Right atrium auricular region (tissue), 2 donors: ENCODE measurements around the gene ELN. TPM values are rescaled to one million over a fixed set of nuclear protein-coding genes. Genes with fewer than 3 reads are reported as not detected.

Experiments
- DNase-seq: peaks from one replicate; pipeline ENCODE4 v3.0.0-alpha.2; 2019; ENCODE audit warnings: low spot score
- H3K27ac ChIP-seq, 2 donors: fragments of 200-600 bp; sonication (generic); 1 replicate in 1 of 2; 2 replicates in 1 of 2; pipeline ENCODE4 v1.5.1; 2016 to 2019
- H3K27me3 ChIP-seq, 2 donors: fragments of 200-600 bp; sonication (generic); one replicate each; pipeline versions ENCODE4 v1.5.1 to v1.6.0; 2017 to 2019
- H3K36me3 ChIP-seq: fragments of 200-600 bp; sonication (generic); one replicate; pipeline ENCODE4 v1.5.1; 2016
- H3K4me1 ChIP-seq, 2 donors: fragments of 200-600 bp; sonication (generic); one replicate each; pipeline versions ENCODE4 v1.5.1 to v1.6.0; 2017 to 2019
- H3K4me3 ChIP-seq, 2 donors: fragments of 200-600 bp; sonication (generic); 1 replicate in 1 of 2; 2 replicates in 1 of 2; pipeline ENCODE4 v1.5.1; 2017 to 2019; ENCODE audit warnings: mild to moderate bottlenecking in 1 of 2, moderate library complexity in 1 of 2
- H3K9me3 ChIP-seq, 2 donors: fragments of 200-600 bp; sonication (generic); one replicate each; pipeline ENCODE4 v1.5.1; 2019
- CTCF ChIP-seq, 2 donors: fragments of 200-600 bp; sonication (generic); IDR thresholded peaks; one replicate each; pipeline ENCODE4 v1.5.1; 2019; ENCODE audit warnings: antibody characterized with exemption in 2 of 2
- total RNA-seq, 2 donors: library from RNA; depleted of rRNA; stranded (reverse); fragments of >200 nt; gene quantifications; one replicate each; pipeline ENCODE4 v1.1.0, GENCODE V29; 2016

The ELN gene
- total RNA-seq, 2 donors from 2014 or later = 138 to 149 TPM

- Histone ChIP-seq H3K9me3 (no peaks in the 10 kb centered on the region), H3K36me3 (peaks cover 88% of the 10 kb centered on the region)
- DNase-seq = no peak
These were observed 24.7 kb downstream of the ELN start for GRCh38 chr7:74052628-74053027.

GRCh38 chr7:74053589-74054186, 25.7 kb downstream of the ELN start:
- no peaks in the 10 kb centered on the region for H3K4me1 ChIP-seq
- no peak overlapping the region for H3K4me3 ChIP-seq
- no peak overlapping the region for H3K27ac ChIP-seq
- H3K36me3 ChIP-seq = peaks cover 82% of the 10 kb centered on the region
- TF ChIP-seq CTCF (IDR thresholded peaks at IDR 0.05) = no peak
- no peaks in the 10 kb centered on the region for H3K27me3 ChIP-seq
- no peaks in the 10 kb centered on the region for H3K9me3 ChIP-seq
- DNase-seq = no peak

More at GRCh38 chr7:74052628-74053027, 24.7 kb downstream of the ELN start:
- Histone ChIP-seq H3K4me3 (no peak overlapping the region), H3K27ac (no peak overlapping the region), H3K27me3 (no peaks in the 10 kb centered on the region), H3K4me1 (no peaks in the 10 kb centered on the region)
- TF ChIP-seq CTCF (IDR thresholded peaks at IDR 0.05) = no peak

- Histone ChIP-seq H3K9me3 (no peaks in the 10 kb centered on the region), H3K27me3 (no peaks in the 10 kb centered on the region), H3K27ac (no peak overlapping the region), H3K36me3 (peaks cover 80% of the 10 kb centered on the region), H3K4me3 (no peak overlapping the region), H3K4me1 (peaks cover 0 to 9% of the 10 kb centered on the region in 2 donors)
- TF ChIP-seq CTCF (IDR thresholded peaks at IDR 0.05) = no peak
- no peak for DNase-seq
These were observed 28.3 kb downstream of the ELN start for GRCh38 chr7:74056096-74056915.

GRCh38 chr7:74057216-74057925, 29.4 kb downstream of the ELN start:
- H3K4me3 ChIP-seq = no peak overlapping the region
- no peaks in the 10 kb centered on the region for H3K27me3 ChIP-seq
- H3K36me3 ChIP-seq = peaks cover 70% of the 10 kb centered on the region
- H3K4me1 ChIP-seq = peaks cover 0 to 20% of the 10 kb centered on the region in 2 donors
- H3K9me3 ChIP-seq = no peaks in the 10 kb centered on the region
- no peak for DNase-seq
- H3K27ac ChIP-seq = no peak overlapping the region
- no peak for TF ChIP-seq CTCF (IDR thresholded peaks at IDR 0.05)

- peaks cover 71% of the 10 kb centered on the region for H3K36me3 ChIP-seq
- no peak overlapping the region for H3K4me3 ChIP-seq
- no peaks in the 10 kb centered on the region for H3K27me3 ChIP-seq
- no peak overlapping the region for H3K27ac ChIP-seq
- H3K9me3 ChIP-seq = no peaks in the 10 kb centered on the region
- DNase-seq = no peak
- peaks cover 0 to 23% of the 10 kb centered on the region in 2 donors for H3K4me1 ChIP-seq
- TF ChIP-seq CTCF (IDR thresholded peaks at IDR 0.05) = no peak
These were observed 30.0 kb downstream of the ELN start for GRCh38 chr7:74057987-74058386.
